ENCODE data around the gene IMMP2L. TPM values are rescaled to one million over a fixed set of nuclear protein-coding genes. Genes with fewer than 3 reads are reported as not detected.

Gene IMMP2L
- total RNA-seq, 4 donors from 2014 or later: 12.4 to 31.7 (median 22.8) TPM

GRCh38 chr7:111556977-111557376 lies 5.3 kb downstream of the IMMP2L start:
- TF ChIP-seq, protein P1, sequence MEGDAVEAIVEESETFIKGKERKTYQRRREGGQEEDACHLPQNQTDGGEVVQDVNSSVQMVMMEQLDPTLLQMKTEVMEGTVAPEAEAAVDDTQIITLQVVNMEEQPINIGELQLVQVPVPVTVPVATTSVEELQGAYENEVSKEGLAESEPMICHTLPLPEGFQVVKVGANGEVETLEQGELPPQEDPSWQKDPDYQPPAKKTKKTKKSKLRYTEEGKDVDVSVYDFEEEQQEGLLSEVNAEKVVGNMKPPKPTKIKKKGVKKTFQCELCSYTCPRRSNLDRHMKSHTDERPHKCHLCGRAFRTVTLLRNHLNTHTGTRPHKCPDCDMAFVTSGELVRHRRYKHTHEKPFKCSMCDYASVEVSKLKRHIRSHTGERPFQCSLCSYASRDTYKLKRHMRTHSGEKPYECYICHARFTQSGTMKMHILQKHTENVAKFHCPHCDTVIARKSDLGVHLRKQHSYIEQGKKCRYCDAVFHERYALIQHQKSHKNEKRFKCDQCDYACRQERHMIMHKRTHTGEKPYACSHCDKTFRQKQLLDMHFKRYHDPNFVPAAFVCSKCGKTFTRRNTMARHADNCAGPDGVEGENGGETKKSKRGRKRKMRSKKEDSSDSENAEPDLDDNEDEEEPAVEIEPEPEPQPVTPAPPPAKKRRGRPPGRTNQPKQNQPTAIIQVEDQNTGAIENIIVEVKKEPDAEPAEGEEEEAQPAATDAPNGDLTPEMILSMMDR (IDR thresholded peaks at IDR 0.05): no peak
- ATAC-seq (ENCODE audit: low FRiP score) (no peak), DNase-seq (ENCODE audit: low spot score) (no peak)

DNA sequence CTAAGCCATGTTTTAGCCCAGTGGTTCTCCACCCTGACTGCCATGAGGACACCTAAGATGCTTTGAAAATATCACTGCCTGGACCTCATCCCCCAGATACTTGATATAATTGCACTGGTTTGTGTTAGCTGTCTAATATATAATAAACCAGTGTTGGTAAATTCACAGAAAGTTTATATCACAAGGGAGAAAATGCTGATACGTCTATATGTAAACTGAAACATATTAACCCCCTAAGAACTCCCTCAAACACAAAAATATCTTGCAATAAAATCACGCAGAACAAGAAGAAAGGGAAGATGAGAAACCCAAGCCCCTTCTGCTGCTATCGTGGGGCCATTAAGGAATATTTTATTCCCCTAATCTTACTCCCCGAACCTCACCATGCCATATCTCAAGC lies 8.2 kb downstream of the IMMP2L start:
- TF ChIP-seq, protein P1 (IDR thresholded peaks at IDR 0.05): no peak
- ATAC-seq (ENCODE audit: low FRiP score): no peak
- DNase-seq (ENCODE audit: low spot score): no peak

DNA sequence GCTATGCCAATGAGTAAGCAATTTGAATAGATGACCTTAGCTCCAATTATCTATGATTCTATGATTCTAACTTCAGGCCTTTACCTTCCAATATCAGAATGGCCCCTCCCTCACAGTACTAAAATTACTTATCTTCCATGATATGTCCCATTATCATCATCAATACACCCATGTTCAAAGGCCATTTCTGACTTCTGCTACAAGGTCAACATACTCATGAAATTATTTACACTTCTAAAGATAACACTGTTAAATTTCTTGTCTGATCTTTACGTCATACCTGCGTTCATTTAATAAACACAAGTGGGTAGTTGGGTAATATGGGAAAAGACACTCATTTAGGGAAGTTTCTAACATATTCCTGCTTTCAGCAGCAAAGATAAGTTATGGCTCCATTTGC lies 21.2 kb downstream of the IMMP2L start:
- DNase-seq (ENCODE audit: low spot score): no peak
- no peak for ATAC-seq (ENCODE audit: low FRiP score)
- TF ChIP-seq, protein P1 (IDR thresholded peaks at IDR 0.05): no peak

GRCh38 chr7:111540199-111540815 lies 22.0 kb downstream of the IMMP2L start:
- no peak for DNase-seq (ENCODE audit: low spot score)
- TF ChIP-seq, protein P1 (IDR thresholded peaks at IDR 0.05): no peak
- ATAC-seq (ENCODE audit: low FRiP score): no peak

- TF ChIP-seq, protein P1 (IDR thresholded peaks at IDR 0.05): no peak
- no peak for ATAC-seq (ENCODE audit: low FRiP score)
- no peak for DNase-seq (ENCODE audit: low spot score)
These were observed 25.2 kb downstream of the IMMP2L start for GRCh38 chr7:111537134-111537533.

DNA sequence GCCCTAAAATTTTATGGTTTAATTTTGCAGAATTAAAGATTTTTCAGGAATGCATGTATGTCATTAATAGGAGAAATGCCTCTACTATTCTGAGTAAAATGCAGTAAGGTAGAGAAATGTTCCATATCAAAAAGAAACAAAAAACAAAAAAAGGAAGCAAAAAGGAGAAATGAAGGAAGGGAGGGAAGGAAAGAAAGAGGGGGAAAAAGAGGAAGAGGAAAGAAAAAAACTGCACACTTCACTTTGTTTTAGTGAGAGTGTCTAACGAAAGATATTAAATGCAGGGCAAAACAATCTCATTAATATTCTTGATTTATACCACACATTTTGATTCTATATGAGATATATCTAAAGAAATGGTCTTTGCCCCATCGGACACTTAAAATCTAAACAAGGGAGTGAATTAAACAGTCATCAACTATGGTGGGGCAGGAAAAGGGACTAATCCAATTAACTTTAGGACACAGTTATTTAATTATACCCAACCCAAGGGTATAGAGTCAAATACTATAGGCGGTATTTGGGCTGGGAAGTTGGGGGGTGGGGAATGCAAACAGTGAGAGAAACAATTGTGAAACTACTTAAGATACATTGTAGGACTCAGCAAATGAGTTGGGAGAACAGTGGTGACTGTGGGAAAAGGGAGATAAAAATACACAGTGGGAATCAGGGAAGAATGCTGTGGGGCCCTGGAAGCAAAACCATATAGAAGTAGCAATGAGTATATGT lies 27.0 kb downstream of the IMMP2L start:
- TF ChIP-seq, protein P1 (IDR thresholded peaks at IDR 0.05): no peak
- no peak for ATAC-seq (ENCODE audit: low FRiP score)
- no peak for DNase-seq (ENCODE audit: low spot score)

DNA sequence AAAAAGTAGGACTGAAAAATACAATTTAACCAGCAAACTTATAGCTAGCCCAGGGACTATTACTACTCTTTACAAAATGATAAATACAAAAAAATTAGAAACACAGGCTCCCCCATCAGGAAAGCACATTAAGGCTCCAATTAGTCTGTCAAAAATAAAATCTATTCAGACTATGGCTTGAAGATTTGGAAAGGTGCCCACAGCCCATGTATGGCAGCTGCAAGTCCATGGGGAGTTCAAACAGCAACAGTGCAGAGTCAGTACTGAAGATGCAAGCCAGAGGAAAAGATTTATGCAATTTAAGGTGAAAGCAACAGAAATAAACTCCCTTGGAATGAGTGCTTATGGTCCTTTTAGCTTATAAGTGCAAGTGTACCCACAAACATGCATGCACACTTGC lies 29.7 kb downstream of the IMMP2L start:
- TF ChIP-seq, protein P1 (IDR thresholded peaks at IDR 0.05): no peak
- no peak for ATAC-seq (ENCODE audit: low FRiP score)

More for the DNA sequence above, 29.7 kb downstream of the IMMP2L start:
- DNase-seq (ENCODE audit: low spot score): no peak
